Suppressor macrophage (primary cell): Measurements from ENCODE around the gene DGKH.
"Not testable (repeated sequence)": the region's sequence is repeated elsewhere in the genome, so short reads cannot be mapped to it uniquely, and the experiment has no call there.

Source experiments
- DNase-seq, 4 experiments: peaks; one replicate each; pipeline ENCODE4 v3.0.0-alpha.2; 2020 to 2022

The DGKH gene

DNA sequence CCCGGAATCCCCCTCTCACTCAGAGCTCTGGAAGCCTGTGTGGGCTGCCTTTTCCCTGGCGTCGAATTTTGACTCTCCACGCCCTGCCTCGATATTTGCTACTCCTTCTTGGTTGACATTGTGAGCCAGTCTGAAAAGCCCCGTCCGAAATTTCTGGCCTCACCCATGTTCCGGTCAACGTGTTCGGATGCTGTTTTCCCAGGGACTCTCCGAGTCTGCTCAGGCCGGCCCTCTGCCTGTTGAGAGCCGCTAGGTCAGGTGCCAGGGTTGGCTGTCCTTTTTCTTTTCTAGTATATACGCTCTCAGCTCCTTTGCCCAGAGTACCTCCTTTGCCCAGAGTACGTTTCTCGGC, 6.8 kb upstream of the DGKH start:
- peak in 3 of 4 experiments; percentile 60 to 75 (median 70) for DNase-seq

DNA sequence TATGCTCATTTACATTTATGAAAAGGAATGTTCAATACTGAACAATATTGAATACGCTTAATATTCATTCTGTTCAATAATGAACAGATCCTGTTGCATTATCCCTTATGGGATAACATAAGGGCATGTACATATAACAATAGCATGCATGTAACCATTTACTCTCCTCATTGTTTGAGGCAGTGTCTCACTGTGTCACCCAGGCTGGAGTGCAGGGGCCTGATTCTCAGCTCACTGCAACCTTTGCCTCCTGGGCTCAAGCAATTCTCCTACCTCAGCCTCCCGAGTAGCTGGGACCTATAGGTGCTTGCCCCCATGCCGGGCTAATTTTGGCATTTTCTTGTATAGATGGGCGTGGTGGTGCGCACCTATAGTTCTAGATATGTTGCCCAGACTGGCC, 4.8 kb upstream of the DGKH start:
- no peak for DNase-seq

DNA sequence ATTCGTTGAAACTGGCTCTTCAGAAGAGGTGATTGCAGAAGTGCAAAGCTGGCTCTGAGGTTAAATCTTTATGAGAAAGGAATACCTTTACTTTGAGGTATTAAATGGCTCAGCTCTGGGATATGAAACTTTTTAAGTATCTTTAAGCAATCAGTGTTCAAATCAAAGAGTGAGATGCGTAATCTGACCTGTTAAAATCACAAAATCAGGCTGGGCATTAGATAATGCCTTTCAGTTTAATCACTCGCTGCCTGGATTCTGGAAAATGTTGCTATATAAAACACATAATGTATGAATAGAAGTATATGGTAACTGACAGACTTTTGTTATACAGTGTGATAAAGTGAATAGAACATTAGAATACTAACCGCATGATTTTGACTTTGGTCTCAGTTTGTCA, 2.0 kb upstream of the DGKH start:
- DNase-seq: no peak

- peak; percentile 34 to 67 (median 58) for DNase-seq
Measured at GRCh38 chr13:42047561-42048341, 697 bp upstream of the DGKH start.

- peak; percentile 92 to 96 (median 94) for DNase-seq
Measured at GRCh38 chr13:42048684-42049453, 421 bp downstream of the DGKH start.

DNA sequence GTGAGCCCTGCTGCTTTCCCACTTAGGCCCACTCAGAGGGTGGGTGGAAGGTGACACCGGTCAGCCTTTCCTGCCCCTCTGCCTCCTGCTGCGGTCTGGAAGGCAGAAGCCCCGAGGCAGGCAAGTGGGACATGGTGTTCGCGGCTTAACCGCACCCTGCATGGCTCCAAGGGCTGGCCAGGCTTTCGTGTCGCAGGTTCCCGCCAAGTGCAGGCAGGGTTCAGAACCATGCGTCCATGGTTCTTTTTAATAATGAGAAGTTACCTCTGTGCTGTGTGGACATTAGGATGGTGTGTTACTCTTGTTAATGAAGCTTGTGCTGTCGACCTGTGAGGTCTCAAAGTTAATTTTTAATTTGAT, 986 bp downstream of the DGKH start:
- DNase-seq: no peak

DNA sequence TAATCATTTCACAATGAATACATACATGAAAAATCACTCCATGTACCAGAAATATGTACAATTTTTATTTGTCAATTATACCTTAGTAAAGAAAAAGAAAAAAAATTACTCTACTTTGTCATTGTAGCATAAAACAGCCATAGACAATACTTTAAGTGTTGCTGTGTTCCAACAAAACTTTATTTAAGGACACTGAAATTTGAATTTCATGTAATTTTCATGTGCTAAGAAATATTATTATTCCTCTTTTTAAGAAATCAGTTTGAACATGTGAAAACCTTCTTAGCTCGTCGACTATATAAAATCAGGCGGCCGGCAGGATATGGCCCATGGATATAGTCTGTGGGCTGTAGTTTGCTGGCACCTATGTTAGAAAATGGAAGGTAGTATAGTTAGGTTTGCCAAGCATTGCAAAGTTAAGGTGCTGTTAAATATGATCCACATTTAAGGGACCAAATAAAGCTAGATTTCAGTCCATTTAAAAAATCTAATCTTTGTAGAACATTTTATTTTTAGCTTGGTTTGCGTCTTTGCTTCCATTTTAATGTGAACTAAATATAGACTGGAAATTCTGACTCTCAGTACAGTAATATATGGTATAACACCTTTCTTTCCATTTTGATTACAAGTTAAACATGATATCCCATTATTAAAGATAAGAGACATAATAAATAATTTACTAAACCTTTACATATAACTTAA, 6.5 kb downstream of the DGKH start:
- no peak for DNase-seq

GRCh38 chr13:42055500-42056085, 7.1 kb downstream of the DGKH start:
- no peak for DNase-seq

DNA sequence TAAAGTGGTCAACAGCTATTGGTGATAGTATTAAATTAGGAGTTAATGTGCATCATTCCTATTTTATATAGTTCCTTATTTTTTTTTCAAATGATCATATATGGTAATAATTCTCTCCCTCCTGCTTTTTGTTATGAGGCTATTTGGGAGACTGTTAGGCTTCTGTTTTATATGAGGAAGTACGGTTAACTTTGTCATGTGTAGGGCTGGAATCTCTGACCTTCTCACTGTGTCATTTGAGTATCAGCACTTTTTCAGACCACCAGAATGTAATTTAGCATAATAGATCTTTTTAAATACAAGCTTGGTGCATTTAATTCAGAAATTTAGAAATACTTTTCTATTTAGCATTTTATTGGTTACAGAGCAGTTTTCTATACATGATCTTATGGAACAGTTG, 7.7 kb downstream of the DGKH start:
- peak; percentile 24 to 71 (median 52) for DNase-seq

DNA sequence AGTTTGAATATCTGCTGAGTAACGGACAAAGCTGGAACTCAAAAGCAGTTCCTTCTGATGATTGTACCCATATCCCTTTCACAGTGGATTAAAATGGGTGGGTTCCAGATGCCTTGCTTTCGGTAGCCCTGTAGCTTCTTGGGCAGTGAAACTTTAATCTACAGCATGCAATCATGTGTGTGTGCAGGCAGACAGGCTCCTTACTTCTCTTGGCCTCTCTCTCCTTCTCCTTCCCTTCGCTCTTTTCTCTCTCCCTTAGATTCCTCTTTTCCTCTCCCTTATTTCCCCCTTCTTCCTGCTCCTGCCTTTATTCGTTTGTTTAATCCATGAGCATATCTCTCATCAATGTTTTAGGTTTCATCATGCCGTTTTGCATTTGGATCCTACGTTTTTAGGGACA, 8.1 kb downstream of the DGKH start:
- DNase-seq: no peak

- DNase-seq: no peak
Measured at GRCh38 chr13:42057918-42058530, 9.6 kb downstream of the DGKH start.

DNA sequence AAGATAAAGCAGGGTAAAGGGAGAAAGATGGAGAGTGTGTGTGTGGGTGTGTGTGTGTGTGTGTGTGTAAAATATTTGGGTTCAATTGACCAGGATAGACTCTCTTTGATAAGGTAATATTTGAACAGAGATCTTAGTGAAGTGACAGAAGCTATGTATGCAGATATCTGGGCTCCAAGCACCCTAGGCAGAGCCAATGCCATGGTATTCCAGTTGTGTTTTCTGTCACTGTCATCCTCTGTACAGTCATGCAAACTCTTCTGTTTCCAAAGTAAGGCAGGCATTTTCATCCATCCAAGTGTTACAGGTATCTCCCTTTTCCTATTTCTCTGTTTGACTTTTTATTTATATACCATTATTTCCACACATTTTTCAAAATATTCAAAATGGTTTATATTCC, 13.5 kb downstream of the DGKH start:
- no peak for DNase-seq

- DNase-seq: no peak
Measured at GRCh38 chr13:42063105-42063504, 14.7 kb downstream of the DGKH start.

DNA sequence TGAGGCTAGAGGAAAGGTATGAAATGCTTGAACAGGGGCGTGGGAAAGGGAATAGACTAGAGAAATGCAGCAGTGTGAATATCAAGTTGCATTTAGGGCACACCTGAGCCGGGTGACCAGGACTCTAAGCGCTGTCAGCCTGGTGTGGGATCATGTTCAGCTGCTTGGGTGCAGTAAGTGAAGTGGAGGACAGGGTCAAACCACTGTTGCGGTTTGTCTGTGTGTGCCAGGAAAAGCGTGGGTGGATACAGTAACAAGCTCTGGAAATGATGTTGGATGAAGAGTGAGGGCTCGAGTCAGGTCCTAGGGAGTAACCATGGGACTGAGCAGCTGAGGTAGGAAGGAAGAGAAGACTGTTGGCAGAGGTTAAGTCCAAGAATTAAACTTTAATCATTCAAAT, 15.8 kb downstream of the DGKH start:
- DNase-seq: no peak

- no peak for DNase-seq
Measured at GRCh38 chr13:42064966-42065365, 16.5 kb downstream of the DGKH start.

GRCh38 chr13:42065414-42065813, 17.0 kb downstream of the DGKH start:
- DNase-seq: no peak

- no peak for DNase-seq
Measured at GRCh38 chr13:42066542-42066941, 18.1 kb downstream of the DGKH start.

- DNase-seq: peak; percentile 71 to 83 (median 78)
Measured at GRCh38 chr13:42068886-42069285, 20.4 kb downstream of the DGKH start.

GRCh38 chr13:42070599-42070998, 22.2 kb downstream of the DGKH start:
- not testable (repeated sequence) for DNase-seq

GRCh38 chr13:42071179-42071578, 22.7 kb downstream of the DGKH start:
- not testable (repeated sequence) for DNase-seq

- no peak for DNase-seq
Measured at GRCh38 chr13:42071672-42072419, 23.4 kb downstream of the DGKH start.

DNA sequence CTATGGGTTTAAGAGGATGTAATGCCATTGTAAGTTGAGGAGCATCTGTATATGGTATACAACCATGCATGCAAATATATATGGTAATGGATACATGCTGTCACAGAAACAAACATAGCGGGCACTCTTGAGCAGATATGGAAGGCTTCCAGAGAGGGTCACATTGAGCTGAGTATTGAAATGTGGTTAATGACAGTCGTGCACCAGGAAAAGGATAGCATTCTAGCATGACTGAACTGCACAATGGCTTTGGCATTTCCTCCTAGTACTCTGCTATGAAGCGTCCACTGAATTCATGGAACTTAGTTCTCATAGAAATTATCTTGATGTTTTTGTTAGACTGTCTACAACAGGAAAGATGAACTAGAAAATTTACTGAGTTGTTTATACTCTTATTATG, 25.2 kb downstream of the DGKH start:
- DNase-seq: no peak
